K562 (cell line): ENCODE data around the gene BRCA1. TPM values are rescaled to one million over a fixed set of nuclear protein-coding genes. Genes with fewer than 3 reads are reported as not detected.

ENCODE experiments used
- CCNT2 ChIP-seq: IDR thresholded peaks from 2 replicates; pipeline ENCODE4 v1.6.1; 2011; ENCODE audit warnings: borderline replicate concordance, low read depth, mild to moderate bottlenecking, moderate library complexity, mixed read lengths, low read length; ENCODE audit not compliant: insufficient read length; ENCODE audit errors: extremely low read depth
- CHD4 ChIP-seq: fragments of 200-600 bp; sonication (generic); IDR thresholded peaks from 3 replicates; pipeline ENCODE4 v1.6.1; 2012; ENCODE audit warnings: low read depth, mild to moderate bottlenecking, mixed read lengths, low read length, inconsistent platforms; ENCODE audit not compliant: insufficient read depth, insufficient replicate concordance, poor library complexity, severe bottlenecking
- CTCFL ChIP-seq: IDR thresholded peaks from 2 replicates; pipeline ENCODE4 v1.6.1; 2011; ENCODE audit warnings: borderline replicate concordance, low read depth, mild to moderate bottlenecking, moderate library complexity, low read length; ENCODE audit not compliant: insufficient read depth, poor library complexity, severe bottlenecking
- ERF ChIP-seq: fragments of 450-650 bp; formaldehyde crosslinking; IDR thresholded peaks from 2 replicates; pipeline ENCODE4 v1.4.0; 2020; ENCODE audit warnings: mild to moderate bottlenecking, mixed read lengths
- FOXP1 ChIP-seq: sonication (generic); formaldehyde crosslinking; IDR thresholded peaks from 2 replicates; pipeline ENCODE4 v1.8.0; 2022; ENCODE audit warnings: mild to moderate bottlenecking, missing genetic modification reagents
- GABPA ChIP-seq: fragments of 200-800 bp; sonication (Bioruptor generic); conservative IDR thresholded peaks from 2 replicates; pipeline ENCODE4 v1.6.1; 2016; ENCODE audit warnings: low read depth, missing genetic modification characterization, missing compliant biosample characterization
- HDAC8 ChIP-seq: fragments of 450-650 bp; IDR thresholded peaks from 2 replicates; pipeline ENCODE4 v1.6.1; 2016; ENCODE audit warnings: mild to moderate bottlenecking, missing genetic modification characterization, moderate library complexity, missing compliant biosample characterization
- KLF13 ChIP-seq: fragments of 450-650 bp; IDR thresholded peaks from 2 replicates; pipeline ENCODE4 v1.6.1; 2016; ENCODE audit warnings: missing genetic modification characterization, low read depth, mild to moderate bottlenecking, missing compliant biosample characterization, moderate library complexity, borderline replicate concordance
- MAFK ChIP-seq: IDR thresholded peaks from 2 replicates; pipeline ENCODE4 v1.6.1; 2011; ENCODE audit warnings: low read length, improper control_type of control experiment
- MXD1 ChIP-seq: fragments of 250-450 bp; sonication (Bioruptor Pico); IDR thresholded peaks from 2 replicates; pipeline ENCODE4 v1.8.0; 2021; ENCODE audit warnings: borderline replicate concordance, mild to moderate bottlenecking, moderate library complexity; ENCODE audit not compliant: poor library complexity, severe bottlenecking
- RBM15 ChIP-seq: fragments of 200-400 bp; formaldehyde crosslinking; IDR thresholded peaks from 2 replicates; pipeline ENCODE4 v1.6.1; 2018; ENCODE audit warnings: mild to moderate bottlenecking, low read length, moderate library complexity; ENCODE audit not compliant: insufficient read depth
- U2AF2 ChIP-seq: fragments of 200-400 bp; formaldehyde crosslinking; optimal IDR thresholded peaks from 2 replicates; pipeline ENCODE3; 2017; ENCODE audit warnings: low read depth, mild to moderate bottlenecking, low read length
- ZNF436 ChIP-seq: fragments of 250-450, 450-650 bp; sonication (Bioruptor Pico); formaldehyde crosslinking; IDR thresholded peaks from 2 replicates; pipeline ENCODE4 v1.7.0; 2020; ENCODE audit warnings: mild to moderate bottlenecking
- ZNF445 ChIP-seq: fragments of 250-450 bp; sonication (Bioruptor Pico); IDR thresholded peaks from 2 replicates; pipeline ENCODE4 v1.4.0; 2020; ENCODE audit warnings: low read depth, mild to moderate bottlenecking, moderate library complexity
- ZNF518B ChIP-seq: fragments of 250-450 bp; sonication (Bioruptor Pico); IDR thresholded peaks from 2 replicates; pipeline ENCODE4 v1.5.0; 2021; ENCODE audit warnings: mild to moderate bottlenecking, moderate library complexity
- polyA plus RNA-seq, 8 experiments: library from polyadenylated mRNA; depleted of rRNA in 4 of 8; stranded (reverse) in 5 of 8; unstranded in 3 of 8; fragments of >200 nt; fragmentation: Nextera tagmentation in 2 of 8; fragmentation: Illumina TruSeq in 1 of 8; extraction: Ambion mirVana in 2 of 8; extraction: Trizol in 1 of 8; gene quantifications; 2 replicates each; pipeline versions ENCODE4 v1.2.1 to v1.2.3, GENCODE V29; 2011 to 2014; ENCODE audit warnings: inconsistent platforms in 1 of 8, missing spikeins in 1 of 8
- total RNA-seq, 7 experiments: library from RNA; depleted of rRNA in 6 of 7; stranded (reverse); fragments of >200 nt in 6 of 7; fragmentation: Illumina TruSeq in 2 of 7; extraction: Trizol in 2 of 7; gene quantifications; 2 replicates each; pipeline versions ENCODE4 v1.2.1 to v1.2.3, GENCODE V29; 2011 to 2021; ENCODE audit warnings: low replicate concordance in 1 of 7
- TF ChIP-seq, protein P1 (sequence below): fragments of 250-450 bp; sonication (Bioruptor Pico); IDR thresholded peaks from 2 replicates; pipeline ENCODE4 v1.5.1; 2021; ENCODE audit warnings: mild to moderate bottlenecking

The BRCA1 gene
- total and polyA plus RNA-seq, 9 of the 15 experiments (the other 6 are each of a cell fraction or from before 2014, with no cell fraction given), result 25.9 to 95.3 (median 62.3) TPM

DNA sequence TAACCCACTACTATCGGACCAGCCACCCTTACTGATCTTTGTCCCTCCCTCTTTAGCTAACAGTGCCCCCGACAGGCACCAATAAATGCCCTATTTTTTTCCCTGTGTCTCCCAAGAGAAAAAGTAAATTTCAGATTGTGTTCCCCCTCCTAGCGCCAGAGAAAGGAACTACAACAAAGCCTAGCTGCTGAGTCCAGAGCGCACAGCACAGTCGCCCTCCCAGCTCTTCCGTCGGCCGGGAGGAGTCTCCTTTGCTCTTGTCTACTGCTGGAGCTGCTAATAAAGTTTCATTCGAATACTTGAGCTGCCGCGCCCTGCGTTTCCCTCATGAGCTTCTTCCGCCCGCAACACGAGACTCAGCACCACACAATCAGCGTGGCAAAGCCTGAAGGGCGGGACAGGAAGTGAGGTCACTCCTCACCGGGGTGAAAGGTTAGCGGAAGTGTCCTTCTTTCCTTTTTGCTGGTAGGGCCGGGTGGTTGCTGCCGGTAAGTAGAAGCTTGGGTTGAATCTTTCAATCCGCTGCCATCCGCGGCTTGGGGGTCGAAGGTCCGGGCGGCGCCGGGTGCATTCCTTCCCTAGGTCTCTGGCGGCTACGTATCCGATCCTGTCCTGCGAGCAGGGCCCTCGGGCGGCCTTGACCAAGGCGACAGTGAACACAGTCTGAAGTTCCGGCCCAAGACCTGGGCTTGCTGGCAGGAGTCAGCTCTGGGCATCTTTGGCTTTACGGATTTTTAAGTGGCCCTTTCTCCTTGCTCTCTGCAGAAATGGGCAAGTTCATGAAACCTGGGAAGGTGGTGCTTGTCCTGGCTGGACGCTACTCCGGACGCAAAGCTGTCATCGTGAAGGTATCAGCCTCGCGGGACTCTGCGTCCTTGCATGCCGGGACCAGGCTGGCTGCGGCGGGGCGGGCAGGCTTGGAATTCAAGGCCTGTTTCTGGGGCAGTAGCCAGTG, 126.9 kb downstream of the BRCA1 start, which contains the start of gene RPL27 (continued):
- TF ChIP-seq, protein P1, sequence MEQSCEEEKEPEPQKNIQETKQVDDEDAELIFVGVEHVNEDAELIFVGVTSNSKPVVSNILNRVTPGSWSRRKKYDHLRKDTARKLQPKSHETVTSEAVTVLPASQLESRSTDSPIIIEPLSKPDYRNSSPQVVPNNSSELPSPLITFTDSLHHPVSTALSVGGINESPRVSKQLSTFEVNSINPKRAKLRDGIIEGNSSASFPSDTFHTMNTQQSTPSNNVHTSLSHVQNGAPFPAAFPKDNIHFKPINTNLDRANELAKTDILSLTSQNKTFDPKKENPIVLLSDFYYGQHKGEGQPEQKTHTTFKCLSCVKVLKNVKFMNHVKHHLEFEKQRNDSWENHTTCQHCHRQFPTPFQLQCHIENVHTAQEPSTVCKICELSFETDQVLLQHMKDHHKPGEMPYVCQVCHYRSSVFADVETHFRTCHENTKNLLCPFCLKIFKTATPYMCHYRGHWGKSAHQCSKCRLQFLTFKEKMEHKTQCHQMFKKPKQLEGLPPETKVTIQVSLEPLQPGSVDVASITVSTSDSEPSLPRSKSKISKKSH (CRISPR knock-in tag), result no peak
- TF ChIP-seq KLF13 (tag) (no peak), FOXP1 (CRISPR knock-in tag) (no peak), MAFK (peak; percentile 59), GABPA (tag) (peak; percentile 99), ERF (no peak), ZNF436 (no peak), U2AF2 (no peak), RBM15 (no peak), ZNF445 (CRISPR knock-in tag) (no peak), ZNF518B (CRISPR knock-in tag) (no peak), CCNT2 (no peak), HDAC8 (tag) (no peak), CHD4 (no peak), CTCFL (no peak), MXD1 (CRISPR knock-in tag) (peak; percentile 50)
